ENCODE measurements around the gene HAPLN1.

HAPLN1 gene

DNA sequence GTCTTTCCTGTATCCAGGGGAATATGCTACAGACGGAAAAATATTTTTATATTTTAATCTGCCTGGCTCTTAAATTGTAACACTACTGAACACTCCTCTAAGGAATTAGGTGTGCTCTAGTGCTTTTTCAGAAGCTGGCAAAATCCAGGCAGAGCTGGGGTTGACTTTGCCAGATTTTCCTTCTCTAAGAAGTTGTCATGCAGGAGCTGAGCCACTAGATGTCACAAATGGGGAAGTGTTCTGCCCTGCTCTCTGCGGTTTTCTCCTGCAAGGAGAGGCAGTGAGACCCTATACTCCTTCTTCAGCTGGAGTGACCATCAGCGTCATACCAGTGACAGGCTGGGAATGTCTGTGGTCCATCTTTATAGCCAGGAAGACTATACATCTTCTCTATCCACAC lies 112.5 kb downstream of the HAPLN1 start:
- no peak overlapping the region for H3K4me3 ChIP-seq (ENCODE audit: low read length)
- no peaks in the 10 kb centered on the region for H3K4me1 ChIP-seq (ENCODE audit: control insufficient read depth, insufficient read depth, low read length)
- H3K27ac ChIP-seq (ENCODE audit: low read depth, low read length), result no peak overlapping the region
- no peak overlapping the region for H3K9ac ChIP-seq (ENCODE audit: low read length)
- H3K27me3 ChIP-seq (ENCODE audit: control insufficient read depth, insufficient read depth, low read length), result no peaks in the 10 kb centered on the region
- H3K36me3 ChIP-seq (ENCODE audit: control insufficient read depth, insufficient read depth, low read length), result no peaks in the 10 kb centered on the region

- no peaks in the 10 kb centered on the region for H3K27me3 ChIP-seq (ENCODE audit: control insufficient read depth, insufficient read depth, low read length)
- H3K9ac ChIP-seq (ENCODE audit: low read length), result no peak overlapping the region
- no peak overlapping the region for H3K27ac ChIP-seq (ENCODE audit: low read depth, low read length)
- H3K4me3 ChIP-seq (ENCODE audit: low read length), result no peak overlapping the region
- H3K36me3 ChIP-seq (ENCODE audit: control insufficient read depth, insufficient read depth, low read length), result no peaks in the 10 kb centered on the region
- H3K4me1 ChIP-seq (ENCODE audit: control insufficient read depth, insufficient read depth, low read length), result no peaks in the 10 kb centered on the region
Observed at GRCh38 chr5:83595217-83595616, 125.4 kb downstream of the HAPLN1 start.

DNA sequence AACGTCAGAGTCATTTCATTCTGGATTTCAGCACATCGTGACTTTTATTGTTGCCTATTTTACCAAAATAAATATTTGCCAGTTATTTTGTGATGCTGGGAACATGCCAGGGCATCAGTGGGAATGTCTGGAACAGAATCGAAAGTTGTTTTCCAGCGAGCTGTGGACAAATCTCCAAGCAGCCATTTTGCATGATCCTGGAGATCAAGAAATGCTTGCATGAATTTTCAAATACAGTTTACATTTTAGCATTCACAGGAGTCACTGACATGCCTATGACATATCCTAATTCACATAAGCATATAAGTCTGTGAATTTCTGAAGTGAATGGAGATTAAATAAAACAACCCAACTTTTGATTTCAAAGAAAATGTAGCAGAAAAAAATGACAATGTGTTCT lies 129.7 kb downstream of the HAPLN1 start:
- no peak overlapping the region for H3K27ac ChIP-seq (ENCODE audit: low read depth, low read length)

DNA sequence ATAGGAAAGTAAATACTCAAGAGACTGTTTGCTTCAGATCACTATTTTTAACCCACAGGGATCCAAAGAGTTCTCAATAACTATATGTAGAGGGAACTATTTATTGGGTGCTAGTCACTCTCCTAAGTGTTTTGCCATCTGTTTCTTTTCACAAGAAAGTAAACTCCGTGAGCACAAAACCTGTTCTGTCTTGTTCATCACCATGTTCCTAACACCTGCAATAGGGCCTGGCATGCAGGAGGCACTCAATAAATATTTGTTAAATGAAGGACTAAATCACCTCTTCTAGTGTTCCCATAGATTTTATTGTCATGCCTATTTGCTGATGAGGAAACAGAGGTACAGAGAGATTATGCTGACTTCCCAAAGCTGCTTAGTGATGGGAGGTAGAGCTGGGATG lies 130.9 kb downstream of the HAPLN1 start:
- H3K4me3 ChIP-seq (ENCODE audit: low read length), result no peak overlapping the region
- no peak overlapping the region for H3K27ac ChIP-seq (ENCODE audit: low read depth, low read length)
- no peaks in the 10 kb centered on the region for H3K36me3 ChIP-seq (ENCODE audit: control insufficient read depth, insufficient read depth, low read length)
- H3K4me1 ChIP-seq (ENCODE audit: control insufficient read depth, insufficient read depth, low read length), result no peaks in the 10 kb centered on the region
- H3K27me3 ChIP-seq (ENCODE audit: control insufficient read depth, insufficient read depth, low read length), result no peaks in the 10 kb centered on the region
- no peak overlapping the region for H3K9ac ChIP-seq (ENCODE audit: low read length)

More for the DNA sequence above, 129.7 kb downstream of the HAPLN1 start:
- H3K4me1 ChIP-seq (ENCODE audit: control insufficient read depth, insufficient read depth, low read length), result no peaks in the 10 kb centered on the region
- H3K27me3 ChIP-seq (ENCODE audit: control insufficient read depth, insufficient read depth, low read length), result no peaks in the 10 kb centered on the region
- H3K4me3 ChIP-seq (ENCODE audit: low read length), result no peak overlapping the region
- H3K9ac ChIP-seq (ENCODE audit: low read length), result no peak overlapping the region
- no peaks in the 10 kb centered on the region for H3K36me3 ChIP-seq (ENCODE audit: control insufficient read depth, insufficient read depth, low read length)
